Measurements from ENCODE around the gene ADAMTSL1.

The ADAMTSL1 gene

DNA sequence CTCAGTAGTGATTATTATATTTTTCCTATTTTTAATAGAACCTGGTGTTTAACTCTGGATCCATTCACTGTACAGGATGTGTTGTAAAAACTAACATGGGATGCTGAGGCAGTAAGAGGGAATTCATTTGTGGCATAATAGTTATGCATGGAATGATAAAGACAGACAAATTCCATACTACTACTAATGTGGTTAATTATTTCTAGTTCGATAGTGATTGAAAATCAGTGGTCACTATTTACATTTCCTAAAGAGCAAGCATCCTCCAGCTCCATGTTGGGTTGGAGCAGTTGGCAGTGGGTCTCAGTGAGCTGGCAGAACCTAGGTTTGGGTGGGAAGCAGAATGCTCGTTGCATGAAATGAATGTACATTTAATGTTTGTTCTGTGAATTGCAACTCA, 436.5 kb downstream of the ADAMTSL1 start:
- Histone ChIP-seq H3K9ac (ENCODE audit: low read depth, low read length) (no peak overlapping the region), H3K4me2 (ENCODE audit: low read length) (no peak overlapping the region), H3K9me3 (replicated peaks; ENCODE audit: low read length) (no peaks in the 10 kb centered on the region), H3K4me3 (ENCODE audit: low read length) (no peak overlapping the region), H3K27me3 (ENCODE audit: control insufficient read depth, insufficient read depth, low read length) (no peaks in the 10 kb centered on the region), H3K36me3 (ENCODE audit: insufficient read depth, low read length) (peaks cover 55% of the 10 kb centered on the region), H3K4me1 (ENCODE audit: control insufficient read depth, insufficient read depth, low read length) (peaks cover 21% of the 10 kb centered on the region)

DNA sequence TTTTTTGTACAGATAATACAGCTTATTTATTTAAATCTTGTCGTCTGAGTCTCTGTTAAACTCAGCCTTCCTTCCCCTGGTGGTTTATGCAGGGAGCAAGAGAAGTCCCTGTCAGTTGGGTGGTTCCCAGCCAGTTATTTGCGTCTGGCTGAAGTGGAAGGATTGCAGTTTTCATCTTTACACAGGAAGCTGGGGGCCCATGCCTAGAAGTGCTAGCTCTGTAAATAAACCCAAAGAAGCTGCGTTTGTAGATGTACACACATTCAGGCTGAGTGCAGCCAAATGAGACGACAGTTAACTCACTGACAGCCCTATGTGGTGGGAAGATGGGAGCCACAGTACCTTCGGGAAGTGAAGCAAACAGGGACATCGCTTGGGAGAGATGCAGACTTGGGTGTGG, 437.0 kb downstream of the ADAMTSL1 start:
- H3K36me3 ChIP-seq (ENCODE audit: insufficient read depth, low read length) = peaks cover 50% of the 10 kb centered on the region
- H3K9ac ChIP-seq (ENCODE audit: low read depth, low read length) = no peak overlapping the region
- no peaks in the 10 kb centered on the region for H3K27me3 ChIP-seq (ENCODE audit: control insufficient read depth, insufficient read depth, low read length)

DNA sequence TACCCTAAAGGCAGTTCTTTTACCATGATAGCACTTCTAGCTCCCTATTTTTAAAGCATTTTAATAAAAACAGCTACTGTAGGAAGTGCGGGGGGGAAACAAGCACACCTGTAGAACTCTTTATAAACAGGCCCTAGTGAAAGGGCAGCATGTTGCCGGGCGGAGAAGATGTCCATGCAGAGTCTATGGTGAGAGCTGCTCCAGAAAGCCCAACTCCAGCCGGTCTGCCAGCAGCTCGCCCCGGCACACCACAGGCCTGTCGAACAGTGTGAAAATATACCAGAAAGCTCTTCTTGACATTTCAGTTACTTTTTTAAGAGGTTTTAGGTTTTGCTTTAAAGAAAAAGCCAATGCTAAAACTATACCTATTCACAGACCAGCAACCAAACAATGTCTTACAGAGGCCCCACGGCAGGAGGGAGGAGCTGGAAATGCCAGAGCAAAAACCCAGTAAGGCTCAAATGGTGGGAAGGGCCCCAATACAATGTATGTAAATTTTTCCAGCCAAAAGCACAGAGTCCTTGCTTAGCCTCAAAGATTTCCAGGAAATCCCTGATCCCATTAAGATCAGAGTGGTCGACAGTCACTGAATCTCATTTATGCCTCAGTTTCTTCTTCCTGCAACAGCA, 437.9 kb downstream of the ADAMTSL1 start:
- H3K4me3 ChIP-seq (ENCODE audit: low read length) = no peak overlapping the region
- peaks cover 41% of the 10 kb centered on the region for H3K36me3 ChIP-seq (ENCODE audit: insufficient read depth, low read length)
- H3K9ac ChIP-seq (ENCODE audit: low read depth, low read length) = no peak overlapping the region
- H3K4me1 ChIP-seq (ENCODE audit: control insufficient read depth, insufficient read depth, low read length) = peaks cover 7% of the 10 kb centered on the region
- H3K27me3 ChIP-seq (ENCODE audit: control insufficient read depth, insufficient read depth, low read length) = no peaks in the 10 kb centered on the region
- H3K4me2 ChIP-seq (ENCODE audit: low read length) = no peak overlapping the region
- H3K9me3 ChIP-seq (replicated peaks; ENCODE audit: low read length) = no peaks in the 10 kb centered on the region

More for the DNA sequence above, 437.0 kb downstream of the ADAMTSL1 start:
- Histone ChIP-seq H3K4me2 (ENCODE audit: low read length) (no peak overlapping the region), H3K9me3 (replicated peaks; ENCODE audit: low read length) (no peaks in the 10 kb centered on the region), H3K4me1 (ENCODE audit: control insufficient read depth, insufficient read depth, low read length) (peaks cover 16% of the 10 kb centered on the region), H3K4me3 (ENCODE audit: low read length) (no peak overlapping the region)

DNA sequence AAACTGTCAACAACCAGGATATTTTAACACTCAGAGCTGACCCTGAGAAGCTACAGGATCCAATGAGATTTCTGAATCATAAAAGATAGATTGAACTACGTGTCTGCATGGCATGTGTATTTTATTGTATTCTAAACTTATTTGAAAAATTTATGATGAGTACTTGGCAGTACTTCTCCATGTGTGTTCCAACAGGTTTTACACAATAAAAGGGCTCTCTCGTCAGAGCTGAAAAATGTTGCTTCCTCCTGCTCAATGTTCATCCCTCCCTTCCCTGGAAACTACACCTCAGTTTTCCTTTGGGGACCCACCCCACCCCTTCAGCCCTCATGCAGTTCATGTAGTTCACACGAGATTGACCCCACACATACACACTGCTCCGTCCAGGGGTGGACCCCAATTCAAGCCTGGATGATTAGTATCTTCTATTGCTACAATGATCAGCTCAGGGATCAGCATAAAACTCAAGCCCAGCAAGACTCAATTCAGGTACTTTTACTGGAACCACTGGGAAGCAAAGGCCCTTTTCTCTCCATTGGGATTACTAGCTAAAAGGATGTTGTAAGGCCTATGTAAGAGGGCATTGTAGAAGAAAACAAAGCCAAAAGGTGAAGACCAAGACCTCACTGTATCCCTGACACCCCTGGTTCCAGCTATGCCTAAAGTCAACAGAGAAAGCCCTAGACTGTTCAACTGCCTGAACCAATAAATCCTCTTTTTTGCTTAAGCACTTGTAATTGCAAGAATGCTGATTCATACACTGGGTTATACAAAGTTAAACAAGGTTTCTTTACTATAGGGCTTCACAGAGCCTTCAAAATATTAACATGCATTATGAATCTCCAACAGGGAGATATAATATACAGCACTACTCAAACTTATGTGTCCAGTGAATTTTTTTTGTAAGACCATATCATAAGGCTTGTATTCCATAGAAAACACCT, 446.5 kb downstream of the ADAMTSL1 start:
- Histone ChIP-seq H3K36me3 (ENCODE audit: insufficient read depth, low read length) (no peaks in the 10 kb centered on the region), H3K4me2 (ENCODE audit: low read length) (no peak overlapping the region), H3K9me3 (replicated peaks; ENCODE audit: low read length) (no peaks in the 10 kb centered on the region), H3K4me3 (ENCODE audit: low read length) (no peak overlapping the region), H3K9ac (ENCODE audit: low read depth, low read length) (no peak overlapping the region), H3K27me3 (ENCODE audit: control insufficient read depth, insufficient read depth, low read length) (no peaks in the 10 kb centered on the region), H3K4me1 (ENCODE audit: control insufficient read depth, insufficient read depth, low read length) (peaks cover 20% of the 10 kb centered on the region)

DNA sequence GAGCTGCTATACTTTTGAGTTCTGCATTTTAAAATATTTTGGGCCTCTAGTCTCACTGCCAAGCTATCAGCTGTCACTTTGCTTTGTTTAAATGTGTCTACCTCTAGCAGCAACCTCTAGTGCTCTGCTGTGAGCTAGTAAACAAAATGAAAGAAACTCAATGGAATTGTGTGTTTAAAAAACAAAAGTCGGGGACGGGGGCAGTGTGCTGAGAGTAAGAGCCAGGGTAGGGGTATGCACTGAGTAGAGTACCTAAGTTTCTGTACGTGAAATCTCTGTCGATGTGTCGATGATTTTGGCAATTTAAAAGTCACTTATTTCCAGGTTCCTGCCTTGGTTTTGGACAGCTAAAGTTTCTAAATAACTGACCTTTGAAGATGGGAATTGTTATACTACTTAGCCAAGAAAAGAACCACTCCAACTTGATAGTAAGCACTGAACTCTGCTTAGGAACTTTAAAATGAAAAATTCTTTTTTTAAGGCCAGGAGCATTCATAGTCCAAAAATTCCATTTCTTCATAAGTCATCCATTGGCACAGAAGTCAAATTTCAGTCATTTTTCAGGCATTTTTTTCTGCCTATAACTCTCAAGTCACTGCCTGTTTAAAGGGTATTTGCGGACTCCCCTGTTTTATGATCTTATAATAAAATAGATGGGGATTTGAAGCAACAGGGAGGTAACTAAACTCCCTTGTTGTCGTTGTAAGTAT, 447.6 kb downstream of the ADAMTSL1 start:
- H3K4me2 ChIP-seq (ENCODE audit: low read length) = no peak overlapping the region
- H3K36me3 ChIP-seq (ENCODE audit: insufficient read depth, low read length) = no peaks in the 10 kb centered on the region
- no peaks in the 10 kb centered on the region for H3K9me3 ChIP-seq (replicated peaks; ENCODE audit: low read length)
- no peak overlapping the region for H3K4me3 ChIP-seq (ENCODE audit: low read length)
- peaks cover 20% of the 10 kb centered on the region for H3K4me1 ChIP-seq (ENCODE audit: control insufficient read depth, insufficient read depth, low read length)
- H3K27me3 ChIP-seq (ENCODE audit: control insufficient read depth, insufficient read depth, low read length) = no peaks in the 10 kb centered on the region
- H3K9ac ChIP-seq (ENCODE audit: low read depth, low read length) = peak overlapping the region; percentile 5

DNA sequence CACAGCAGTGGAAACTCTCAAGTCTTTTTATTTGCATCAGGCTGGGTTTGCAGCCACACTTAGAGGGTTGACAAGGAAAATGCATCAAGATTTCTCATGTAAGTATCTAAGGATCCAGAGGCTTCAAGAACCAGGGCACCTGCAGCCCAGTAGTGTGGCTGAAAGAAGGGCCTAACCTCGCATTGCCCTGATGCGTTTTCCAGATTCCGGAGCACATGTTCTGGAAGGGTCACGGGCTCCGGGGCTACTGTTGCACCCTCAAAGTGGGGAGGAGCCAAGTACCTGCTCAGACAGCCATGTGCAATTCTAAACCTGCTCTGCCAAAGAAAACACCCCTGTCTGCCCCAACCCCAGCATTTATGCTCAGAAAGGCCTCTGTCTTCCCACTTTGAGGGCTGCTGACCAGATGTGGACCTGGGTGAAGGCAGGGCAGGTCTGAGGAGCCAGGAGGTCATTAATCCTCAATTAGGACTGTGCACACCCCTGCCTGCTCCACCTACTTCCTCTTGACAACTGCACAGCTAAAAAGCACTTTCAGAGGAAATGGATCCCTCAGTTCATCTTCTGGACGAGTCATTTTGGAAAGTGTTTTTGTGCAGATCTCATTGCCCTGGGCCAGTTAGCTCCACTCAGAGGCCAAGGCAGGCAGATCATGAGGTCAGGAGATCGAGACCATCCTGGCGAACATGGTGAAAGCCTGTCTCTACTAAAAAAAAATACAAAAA, 448.4 kb downstream of the ADAMTSL1 start:
- Histone ChIP-seq H3K27me3 (ENCODE audit: control insufficient read depth, insufficient read depth, low read length) (no peaks in the 10 kb centered on the region), H3K9me3 (replicated peaks; ENCODE audit: low read length) (no peaks in the 10 kb centered on the region), H3K9ac (ENCODE audit: low read depth, low read length) (no peak overlapping the region), H3K4me2 (ENCODE audit: low read length) (no peak overlapping the region), H3K4me3 (ENCODE audit: low read length) (no peak overlapping the region), H3K36me3 (ENCODE audit: insufficient read depth, low read length) (no peaks in the 10 kb centered on the region), H3K4me1 (ENCODE audit: control insufficient read depth, insufficient read depth, low read length) (peaks cover 20% of the 10 kb centered on the region)

DNA sequence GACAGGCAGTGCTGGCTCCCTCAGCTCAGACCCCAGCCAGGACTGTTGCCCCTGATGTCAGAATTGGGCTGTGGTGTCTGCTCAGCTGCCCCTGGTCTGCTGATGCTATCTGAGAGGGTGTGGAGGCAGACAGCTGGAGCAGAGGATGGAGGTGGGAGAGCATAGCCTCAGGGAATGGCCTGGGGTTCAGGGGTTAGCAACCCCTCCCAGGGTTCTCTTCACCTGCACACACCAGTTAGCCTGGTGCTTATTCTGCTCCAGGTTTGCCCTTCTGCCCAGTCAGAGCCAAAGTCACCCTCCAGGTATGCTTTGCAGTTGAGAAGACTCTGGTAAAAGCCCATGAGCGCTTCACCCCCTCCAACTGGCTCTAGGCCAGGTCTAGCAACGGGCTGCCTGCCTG, 449.2 kb downstream of the ADAMTSL1 start:
- Histone ChIP-seq H3K4me3 (ENCODE audit: low read length) (no peak overlapping the region), H3K9ac (ENCODE audit: low read depth, low read length) (no peak overlapping the region), H3K4me1 (ENCODE audit: control insufficient read depth, insufficient read depth, low read length) (peaks cover 20% of the 10 kb centered on the region), H3K27me3 (ENCODE audit: control insufficient read depth, insufficient read depth, low read length) (no peaks in the 10 kb centered on the region), H3K9me3 (replicated peaks; ENCODE audit: low read length) (no peaks in the 10 kb centered on the region), H3K4me2 (ENCODE audit: low read length) (no peak overlapping the region), H3K36me3 (ENCODE audit: insufficient read depth, low read length) (no peaks in the 10 kb centered on the region)

DNA sequence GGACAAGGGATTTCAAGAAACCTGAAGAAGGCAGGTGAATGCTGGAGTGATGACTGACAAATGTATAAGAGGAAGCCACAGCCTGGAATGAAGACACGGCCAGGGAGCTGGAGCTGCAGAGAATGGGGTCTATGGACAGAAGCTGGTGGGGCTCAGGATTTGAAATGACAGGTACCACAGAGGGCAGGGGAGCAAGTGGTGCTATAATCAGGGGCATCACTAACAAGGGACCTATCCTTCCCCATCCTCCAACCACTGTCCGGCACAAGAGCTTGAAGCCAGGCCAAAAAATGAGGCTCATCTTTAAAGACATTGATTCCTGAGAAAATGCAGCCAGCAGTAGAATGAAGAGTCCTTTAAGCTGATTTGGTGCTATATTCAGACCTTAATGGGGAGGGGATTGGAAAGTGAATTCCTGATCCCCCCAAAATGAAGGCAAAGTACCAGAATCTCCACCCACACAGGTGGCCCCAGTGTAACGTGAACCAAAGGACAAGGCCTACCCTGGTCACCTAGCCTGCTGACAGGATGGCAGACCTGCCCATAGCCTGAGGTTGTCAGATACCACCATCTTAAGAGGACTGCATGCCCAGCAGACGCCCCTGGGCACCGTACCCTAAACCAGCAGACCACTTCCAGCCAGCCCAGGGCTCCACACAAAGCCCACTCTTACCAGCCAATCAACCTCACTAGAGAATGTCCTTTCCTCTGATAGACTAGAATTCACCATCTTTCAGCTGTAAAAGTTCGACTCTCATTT, 449.9 kb downstream of the ADAMTSL1 start:
- H3K36me3 ChIP-seq (ENCODE audit: insufficient read depth, low read length) = no peaks in the 10 kb centered on the region
- H3K4me2 ChIP-seq (ENCODE audit: low read length) = no peak overlapping the region
- H3K9me3 ChIP-seq (replicated peaks; ENCODE audit: low read length) = no peaks in the 10 kb centered on the region
- no peak overlapping the region for H3K4me3 ChIP-seq (ENCODE audit: low read length)
- no peak overlapping the region for H3K9ac ChIP-seq (ENCODE audit: low read depth, low read length)
- H3K27me3 ChIP-seq (ENCODE audit: control insufficient read depth, insufficient read depth, low read length) = no peaks in the 10 kb centered on the region
- peaks cover 20% of the 10 kb centered on the region for H3K4me1 ChIP-seq (ENCODE audit: control insufficient read depth, insufficient read depth, low read length)

DNA sequence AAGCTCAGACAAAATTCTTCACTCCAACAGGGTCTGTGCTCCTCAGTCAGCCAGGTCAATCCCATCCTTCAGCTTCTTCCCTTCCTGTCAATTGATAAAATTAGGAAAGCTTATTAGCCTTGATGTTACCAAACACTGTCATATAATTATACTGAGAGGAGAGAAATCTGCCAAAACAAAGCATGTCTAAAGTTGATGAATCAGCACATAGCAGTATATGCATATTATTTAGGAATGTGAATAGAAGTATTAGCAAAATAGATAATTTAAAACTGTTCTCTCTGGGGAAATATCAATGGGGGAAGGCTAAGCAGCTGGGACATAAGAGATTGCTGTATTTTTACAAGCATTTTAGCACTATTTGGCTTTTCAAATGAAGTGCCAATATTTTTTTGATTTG, 451.9 kb downstream of the ADAMTSL1 start:
- H3K4me1 ChIP-seq (ENCODE audit: control insufficient read depth, insufficient read depth, low read length) = peaks cover 15% of the 10 kb centered on the region
- H3K4me3 ChIP-seq (ENCODE audit: low read length) = no peak overlapping the region
- H3K4me2 ChIP-seq (ENCODE audit: low read length) = no peak overlapping the region
- H3K9ac ChIP-seq (ENCODE audit: low read depth, low read length) = no peak overlapping the region
- no peaks in the 10 kb centered on the region for H3K27me3 ChIP-seq (ENCODE audit: control insufficient read depth, insufficient read depth, low read length)
- no peaks in the 10 kb centered on the region for H3K36me3 ChIP-seq (ENCODE audit: insufficient read depth, low read length)
- no peaks in the 10 kb centered on the region for H3K9me3 ChIP-seq (replicated peaks; ENCODE audit: low read length)

DNA sequence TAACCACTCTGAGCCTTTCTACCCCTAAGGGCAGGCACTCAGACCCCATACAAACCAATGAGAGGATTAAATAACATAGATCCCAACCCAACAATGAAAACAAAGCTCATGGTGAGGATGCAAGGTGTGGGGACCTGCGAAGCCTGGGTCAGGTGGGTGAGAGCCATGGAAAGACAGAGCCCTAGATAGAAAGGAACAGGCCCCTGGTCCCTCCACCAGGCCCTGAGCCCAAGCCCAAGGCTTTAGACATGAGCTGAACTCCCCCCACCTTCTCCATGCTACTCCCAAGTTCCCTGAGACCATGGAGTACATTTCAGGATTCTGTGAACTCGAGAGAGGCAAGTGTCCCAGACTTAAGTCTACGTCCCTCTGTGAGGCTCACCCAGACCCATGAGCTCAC, 452.6 kb downstream of the ADAMTSL1 start:
- Histone ChIP-seq H3K9me3 (replicated peaks; ENCODE audit: low read length) (no peaks in the 10 kb centered on the region), H3K36me3 (ENCODE audit: insufficient read depth, low read length) (no peaks in the 10 kb centered on the region), H3K27me3 (ENCODE audit: control insufficient read depth, insufficient read depth, low read length) (no peaks in the 10 kb centered on the region), H3K9ac (ENCODE audit: low read depth, low read length) (no peak overlapping the region), H3K4me1 (ENCODE audit: control insufficient read depth, insufficient read depth, low read length) (peaks cover 11% of the 10 kb centered on the region), H3K4me2 (ENCODE audit: low read length) (no peak overlapping the region), H3K4me3 (ENCODE audit: low read length) (no peak overlapping the region)
